ENCODE data around the gene ATXN7L3.
A peak's percentile ranks its signal among the peaks of the same experiment; 100 is the strongest.

ATXN7L3 gene

DNA sequence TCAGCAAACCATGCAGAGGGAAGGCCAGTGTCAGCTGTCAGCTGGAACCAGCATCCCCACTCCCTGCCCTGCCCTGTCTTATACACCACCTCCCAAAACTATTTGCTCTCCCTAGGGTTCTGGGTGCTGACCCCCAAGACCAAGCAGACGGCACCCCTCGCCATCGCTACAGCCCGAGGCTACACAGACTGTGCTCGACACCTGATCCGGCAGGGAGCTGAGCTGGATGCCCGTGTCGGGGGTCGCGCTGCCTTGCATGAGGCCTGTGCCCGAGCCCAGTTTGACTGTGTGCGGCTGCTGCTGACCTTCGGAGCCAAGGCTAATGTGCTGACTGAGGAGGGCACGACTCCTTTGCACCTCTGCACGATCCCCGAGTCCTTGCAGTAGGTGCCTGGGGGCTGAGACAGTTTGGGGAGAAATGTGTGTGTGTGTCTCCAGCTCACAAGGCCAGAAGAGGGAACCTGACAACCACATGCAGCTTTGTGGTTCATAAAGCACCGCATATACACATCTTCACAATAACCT is 27.7 kb downstream of the ATXN7L3 start:
- Histone ChIP-seq H2AFZ (ENCODE audit: low read depth, low read length) (no peak overlapping the region), H4K91ac (ENCODE audit: low read length) (peak overlapping the region; percentile 61), H3K18ac (ENCODE audit: low read depth in 1 of 2, low read length in 2 of 2) (peak overlapping the region in 1 of 2 experiments; percentile 13), H4K8ac (ENCODE audit: low read length) (no peak overlapping the region), H2BK120ac (ENCODE audit: low read depth, low read length) (no peak overlapping the region), H2AK5ac (ENCODE audit: low read length, severe bottlenecking) (no peak overlapping the region), H3K14ac (ENCODE audit: low read length in 2 of 2) (no peak overlapping the region), H3K9me3 (ENCODE audit: control insufficient read depth, low read length) (no peaks in the 10 kb centered on the region), H3K4me2 (ENCODE audit: low read length, poor library complexity, severe bottlenecking) (no peak overlapping the region), H3K4me3 (ENCODE audit: insufficient read depth in 1 of 2, low read depth in 1 of 2, low read length in 2 of 2) (no peak overlapping the region), H3K27me3 (ENCODE audit: control insufficient read depth in 1 of 2, insufficient read depth in 1 of 2, low read length in 2 of 2) (no peaks in the 10 kb centered on the region), H3K9ac (ENCODE audit: low read length) (no peak overlapping the region), H2BK12ac (ENCODE audit: low read length in 2 of 2) (peak overlapping the region in 1 of 2 experiments; percentile 21), H3K79me1 (replicated peaks; ENCODE audit: low read length, poor library complexity, severe bottlenecking) (peaks cover 4% of the 10 kb centered on the region), H3K4ac (ENCODE audit: low read depth in 1 of 2, low read length in 2 of 2) (no peak overlapping the region), H2BK5ac (ENCODE audit: low read depth, low read length, poor library complexity, severe bottlenecking) (peak overlapping the region; percentile 12), H3K4me1 (ENCODE audit: control insufficient read depth, insufficient read depth, low read depth, low read length) (peaks cover 17% of the 10 kb centered on the region), H3K23ac (ENCODE audit: low read length in 2 of 2) (peak overlapping the region in 1 of 2 experiments; percentile 34), H2BK15ac (ENCODE audit: low read depth, poor library complexity, severe bottlenecking) (no peak overlapping the region), H3K36me3 (ENCODE audit: control insufficient read depth in 1 of 2, insufficient read depth in 2 of 2, low read depth in 1 of 2, low read length in 2 of 2) (peaks cover 12 to 16% of the 10 kb centered on the region in 2 experiments), H3K27ac (ENCODE audit: low read length, poor library complexity, severe bottlenecking) (no peak overlapping the region)
- no peak for DNase-seq
- 95% methylated on average over 14 of the region's 17 CpGs for WGBS

- Histone ChIP-seq H3K23ac (ENCODE audit: low read length in 2 of 2) (peak within 1 kb of the TSS in 1 of 2 experiments; percentile 77), H3K9me3 (ENCODE audit: control insufficient read depth, low read length) (no peaks in the 10 kb centered on the region), H2AFZ (ENCODE audit: low read depth, low read length) (peak within 1 kb of the TSS; percentile 21), H2BK120ac (ENCODE audit: low read depth, low read length) (peak within 1 kb of the TSS; percentile 51), H3K4me1 (ENCODE audit: control insufficient read depth, insufficient read depth, low read depth, low read length) (peaks cover 17% of the 10 kb centered on the region), H3K27ac (ENCODE audit: low read length, poor library complexity, severe bottlenecking) (no peak within 1 kb of the TSS), H3K4me2 (ENCODE audit: low read length, poor library complexity, severe bottlenecking) (no peak within 1 kb of the TSS), H3K4me3 (ENCODE audit: insufficient read depth in 1 of 2, low read depth in 1 of 2, low read length in 2 of 2) (peak within 1 kb of the TSS in 1 of 2 experiments; percentile 63), H3K9ac (ENCODE audit: low read length) (peak within 1 kb of the TSS; percentile 38), H3K79me1 (replicated peaks; ENCODE audit: low read length, poor library complexity, severe bottlenecking) (no peaks in the 10 kb centered on the region), H2BK15ac (ENCODE audit: low read depth, poor library complexity, severe bottlenecking) (no peak within 1 kb of the TSS), H3K4ac (ENCODE audit: low read depth in 1 of 2, low read length in 2 of 2) (peak within 1 kb of the TSS; percentile 18 to 49), H4K91ac (ENCODE audit: low read length) (peak within 1 kb of the TSS; percentile 88), H3K14ac (ENCODE audit: low read length in 2 of 2) (peak within 1 kb of the TSS in 1 of 2 experiments; percentile 36), H2BK5ac (ENCODE audit: low read depth, low read length, poor library complexity, severe bottlenecking) (no peak within 1 kb of the TSS), H3K36me3 (ENCODE audit: control insufficient read depth in 1 of 2, insufficient read depth in 2 of 2, low read depth in 1 of 2, low read length in 2 of 2) (peaks cover 4 to 5% of the 10 kb centered on the region in 2 experiments), H3K27me3 (ENCODE audit: control insufficient read depth in 1 of 2, insufficient read depth in 1 of 2, low read length in 2 of 2) (no peaks in the 10 kb centered on the region), H2AK5ac (ENCODE audit: low read length, severe bottlenecking) (no peak within 1 kb of the TSS), H4K8ac (ENCODE audit: low read length) (peak within 1 kb of the TSS; percentile 71), H2BK12ac (ENCODE audit: low read length in 2 of 2) (peak within 1 kb of the TSS; percentile 90 to 98), H3K18ac (ENCODE audit: low read depth in 1 of 2, low read length in 2 of 2) (peak within 1 kb of the TSS; percentile 57 to 74)
- 67% methylated on average over 20 of the region's 21 CpGs for WGBS
- peak; percentile 61 for DNase-seq
Measured at GRCh38 chr17:44170499-44171201, 29.0 kb downstream of the ATXN7L3 start, which contains the start of gene ASB16. TSS of gene ASB16 (plus strand) at chr17:44170704. CDS start at chr17:44170790, 86 bp downstream.

DNA sequence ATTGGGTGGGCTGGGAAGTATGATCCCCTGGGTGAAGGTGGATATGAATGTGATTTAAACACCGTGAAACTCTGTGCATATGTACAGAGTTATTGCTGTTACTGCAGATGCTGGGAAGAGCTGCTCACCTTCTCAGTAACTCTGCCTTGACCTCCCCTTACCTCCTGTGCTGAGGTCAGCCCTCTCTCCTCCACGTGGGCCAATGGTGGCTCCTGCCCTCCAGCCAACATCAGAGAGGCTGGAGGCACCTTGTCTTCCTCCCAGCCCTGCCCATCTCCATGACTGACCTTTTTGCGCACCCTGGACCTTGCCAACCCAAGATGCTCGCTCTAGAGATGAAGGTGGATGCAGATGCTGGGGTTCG is 29.6 kb downstream of the ATXN7L3 start:
- H3K4me3 ChIP-seq (ENCODE audit: insufficient read depth in 1 of 2, low read depth in 1 of 2, low read length in 2 of 2) = peak overlapping the region in 1 of 2 experiments; percentile 63
- no peaks in the 10 kb centered on the region for H3K9me3 ChIP-seq (ENCODE audit: control insufficient read depth, low read length)
- no peak overlapping the region for H2BK120ac ChIP-seq (ENCODE audit: low read depth, low read length)
- 74% methylated on average over 5 of the region's 5 CpGs for WGBS
- no peak overlapping the region for H3K27ac ChIP-seq (ENCODE audit: low read length, poor library complexity, severe bottlenecking)
- H4K91ac ChIP-seq (ENCODE audit: low read length) = peak overlapping the region; percentile 34
- no peak overlapping the region for H3K14ac ChIP-seq (ENCODE audit: low read length in 2 of 2)
- H3K79me1 ChIP-seq (replicated peaks; ENCODE audit: low read length, poor library complexity, severe bottlenecking) = no peaks in the 10 kb centered on the region
- H4K8ac ChIP-seq (ENCODE audit: low read length) = peak overlapping the region; percentile 71
- H2BK15ac ChIP-seq (ENCODE audit: low read depth, poor library complexity, severe bottlenecking) = no peak overlapping the region
- peaks cover 0 to 5% of the 10 kb centered on the region in 2 experiments for H3K36me3 ChIP-seq (ENCODE audit: control insufficient read depth in 1 of 2, insufficient read depth in 2 of 2, low read depth in 1 of 2, low read length in 2 of 2)
- H3K4ac ChIP-seq (ENCODE audit: low read depth in 1 of 2, low read length in 2 of 2) = peak overlapping the region in 1 of 2 experiments; percentile 22
- peak overlapping the region; percentile 9 to 21 for H3K18ac ChIP-seq (ENCODE audit: low read depth in 1 of 2, low read length in 2 of 2)
- no peak overlapping the region for H3K4me2 ChIP-seq (ENCODE audit: low read length, poor library complexity, severe bottlenecking)
- H3K9ac ChIP-seq (ENCODE audit: low read length) = peak overlapping the region; percentile 38
- H3K4me1 ChIP-seq (ENCODE audit: control insufficient read depth, insufficient read depth, low read depth, low read length) = peaks cover 17% of the 10 kb centered on the region
- no peak overlapping the region for H2BK5ac ChIP-seq (ENCODE audit: low read depth, low read length, poor library complexity, severe bottlenecking)
- H2BK12ac ChIP-seq (ENCODE audit: low read length in 2 of 2) = peak overlapping the region; percentile 4 to 60
- no peak for DNase-seq
- H3K27me3 ChIP-seq (ENCODE audit: control insufficient read depth in 1 of 2, insufficient read depth in 1 of 2, low read length in 2 of 2) = no peaks in the 10 kb centered on the region
- no peak overlapping the region for H3K23ac ChIP-seq (ENCODE audit: low read length in 2 of 2)
- H2AFZ ChIP-seq (ENCODE audit: low read depth, low read length) = peak overlapping the region; percentile 7
- no peak overlapping the region for H2AK5ac ChIP-seq (ENCODE audit: low read length, severe bottlenecking)

DNA sequence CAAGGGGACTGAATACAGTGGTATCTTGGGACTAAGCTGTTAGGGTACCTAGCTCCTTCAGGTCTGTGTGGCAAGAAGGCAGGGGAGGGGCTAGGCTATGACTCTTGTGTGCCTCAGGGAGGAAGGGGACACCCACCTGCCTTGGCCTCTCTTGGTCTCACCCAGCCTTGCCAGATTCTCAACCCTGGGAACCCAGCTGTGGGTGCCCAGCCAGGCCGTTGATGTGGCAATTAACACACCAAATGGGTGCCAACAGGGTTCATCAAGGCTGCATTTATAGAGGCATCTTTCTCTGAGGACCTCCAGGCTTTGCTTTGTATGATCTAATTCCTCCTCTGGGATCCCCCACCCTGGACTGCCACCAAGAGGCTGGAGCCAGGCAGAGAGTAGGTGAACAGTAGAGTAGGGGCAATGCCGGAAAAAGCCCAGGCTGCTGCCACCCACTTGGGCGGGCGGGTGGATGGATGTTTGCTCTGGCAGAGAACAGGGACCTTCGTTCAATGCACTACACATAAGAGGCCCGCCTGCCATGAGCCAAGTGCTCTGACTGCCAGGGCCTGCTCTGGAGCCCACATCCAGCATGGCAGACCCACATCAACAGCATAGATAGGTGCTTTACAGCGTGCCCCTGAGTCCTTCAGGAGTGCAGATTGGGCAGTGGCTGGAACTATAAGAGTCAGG is 32.4 kb downstream of the ATXN7L3 start:
- Histone ChIP-seq H3K27ac (ENCODE audit: low read length, poor library complexity, severe bottlenecking) (no peak overlapping the region), H3K23ac (ENCODE audit: low read length in 2 of 2) (no peak overlapping the region)
- 94% methylated on average over 7 of the region's 7 CpGs for WGBS

More for the DNA sequence above, 32.4 kb downstream of the ATXN7L3 start:
- Histone ChIP-seq H2BK5ac (ENCODE audit: low read depth, low read length, poor library complexity, severe bottlenecking) (no peak overlapping the region), H2AK5ac (ENCODE audit: low read length, severe bottlenecking) (no peak overlapping the region), H4K8ac (ENCODE audit: low read length) (no peak overlapping the region), H3K4ac (ENCODE audit: low read depth in 1 of 2, low read length in 2 of 2) (no peak overlapping the region), H3K4me2 (ENCODE audit: low read length, poor library complexity, severe bottlenecking) (no peak overlapping the region), H2BK15ac (ENCODE audit: low read depth, poor library complexity, severe bottlenecking) (no peak overlapping the region), H3K14ac (ENCODE audit: low read length in 2 of 2) (no peak overlapping the region), H3K4me1 (ENCODE audit: control insufficient read depth, insufficient read depth, low read depth, low read length) (peaks cover 17% of the 10 kb centered on the region), H4K91ac (ENCODE audit: low read length) (no peak overlapping the region), H2BK12ac (ENCODE audit: low read length in 2 of 2) (no peak overlapping the region), H3K9ac (ENCODE audit: low read length) (no peak overlapping the region), H3K4me3 (ENCODE audit: insufficient read depth in 1 of 2, low read depth in 1 of 2, low read length in 2 of 2) (no peak overlapping the region), H2BK120ac (ENCODE audit: low read depth, low read length) (no peak overlapping the region), H3K27me3 (ENCODE audit: control insufficient read depth in 1 of 2, insufficient read depth in 1 of 2, low read length in 2 of 2) (no peaks in the 10 kb centered on the region), H3K9me3 (ENCODE audit: control insufficient read depth, low read length) (no peaks in the 10 kb centered on the region), H3K18ac (ENCODE audit: low read depth in 1 of 2, low read length in 2 of 2) (no peak overlapping the region), H3K36me3 (ENCODE audit: control insufficient read depth in 1 of 2, insufficient read depth in 2 of 2, low read depth in 1 of 2, low read length in 2 of 2) (peaks cover under 1 to 5% of the 10 kb centered on the region in 2 experiments), H2AFZ (ENCODE audit: low read depth, low read length) (no peak overlapping the region), H3K79me1 (replicated peaks; ENCODE audit: low read length, poor library complexity, severe bottlenecking) (no peaks in the 10 kb centered on the region)
- DNase-seq = no peak

All from mesenchymal stem cell (in vitro differentiated cells and primary cell).